Measurements from ENCODE around the gene KAT2A.

Gene KAT2A

DNA sequence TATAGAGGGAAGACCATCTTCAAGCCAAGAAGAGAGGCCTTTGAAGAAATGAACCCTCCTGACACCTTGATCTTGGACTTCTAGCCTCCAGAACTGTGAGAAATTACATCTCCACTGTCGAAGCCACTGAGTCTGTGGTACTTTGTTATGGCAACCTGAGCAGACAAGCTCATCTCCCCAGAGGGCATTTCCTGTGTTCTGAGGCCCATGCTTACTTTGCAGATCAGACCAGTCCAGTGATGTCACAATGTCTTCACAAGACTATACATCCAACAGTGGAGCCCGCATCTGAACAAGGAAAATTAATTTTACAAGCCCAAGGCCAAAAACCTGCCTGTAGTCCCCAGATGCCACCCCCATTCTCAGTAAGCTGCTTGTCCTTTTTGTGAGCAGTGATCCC is 56.0 kb downstream of the KAT2A start:
- no peak for DNase-seq (ENCODE audit: low read depth in 3 of 3, low spot score in 1 of 3)

Measured in stimulated activated CD4-positive, alpha-beta T cell treated with anti-CD3 and anti-CD28 coated beads, TNF-alpha, amount 100 ng/mL, for 1 hour (primary cell).